Lower leg skin (tissue), 3 donors: ENCODE results near the gene IPCEF1.

Experiments used
- CTCF ChIP-seq, 3 donors: fragments of 450-650 bp; IDR thresholded peaks; one replicate each; pipeline ENCODE4 v1.5.1; 2016; ENCODE audit warnings: antibody characterized with exemption in 3 of 3, mild to moderate bottlenecking in 3 of 3, moderate library complexity in 2 of 3
- POLR2A ChIP-seq, 2 donors: fragments of 450-650 bp; IDR thresholded peaks; one replicate each; pipeline ENCODE4 v1.6.1; 2016 to 2017; ENCODE audit warnings: antibody characterized with exemption in 2 of 2, mild to moderate bottlenecking in 1 of 2, moderate library complexity in 1 of 2

GRCh38 chr6:154246723-154247118 lies 109.9 kb downstream of the IPCEF1 start:
- TF ChIP-seq POLR2A (IDR thresholded peaks at IDR 0.05) (no peak), CTCF (IDR thresholded peaks at IDR 0.05) (no peak)
